ENCODE measurements around the gene CSGALNACT2.

- TF ChIP-seq CTCF (IDR thresholded peaks at IDR 0.05) (no peak), SP1 (CRISPR knock-in tag; conservative IDR thresholded peaks at IDR 0.05) (no peak), GABPB1 (CRISPR knock-in tag; IDR thresholded peaks at IDR 0.05) (no peak), CREB1 (CRISPR knock-in tag; IDR thresholded peaks at IDR 0.05) (no peak), MLX (CRISPR knock-in tag; IDR thresholded peaks at IDR 0.05) (no peak), RELA (CRISPR knock-in tag; IDR thresholded peaks at IDR 0.05; ENCODE audit: borderline replicate concordance) (no peak), SMAD3 (CRISPR knock-in tag; IDR thresholded peaks at IDR 0.05; ENCODE audit: borderline replicate concordance) (no peak), ATF6 (CRISPR knock-in tag; IDR thresholded peaks at IDR 0.05) (no peak), NR1H2 (CRISPR knock-in tag; IDR thresholded peaks at IDR 0.05) (no peak), AFF4 (CRISPR knock-in tag; IDR thresholded peaks at IDR 0.05; ENCODE audit: borderline replicate concordance) (no peak), E2F5 (CRISPR knock-in tag; IDR thresholded peaks at IDR 0.05) (no peak)
Measured at GRCh38 chr10:43225787-43226153, 87.5 kb downstream of the CSGALNACT2 start.
